GM18870 (cell line): Measurements from ENCODE around the gene TTC27.
A peak's percentile ranks its signal among the peaks of the same experiment; 100 is the strongest.

Source experiments
- ATAC-seq: cut with Tn5 transposase; IDR thresholded peaks from one replicate; pipeline ENCODE4 v1.9.1; 2021; ENCODE audit warnings: moderate library complexity; ENCODE audit not compliant: unreplicated experiment

Gene TTC27

DNA sequence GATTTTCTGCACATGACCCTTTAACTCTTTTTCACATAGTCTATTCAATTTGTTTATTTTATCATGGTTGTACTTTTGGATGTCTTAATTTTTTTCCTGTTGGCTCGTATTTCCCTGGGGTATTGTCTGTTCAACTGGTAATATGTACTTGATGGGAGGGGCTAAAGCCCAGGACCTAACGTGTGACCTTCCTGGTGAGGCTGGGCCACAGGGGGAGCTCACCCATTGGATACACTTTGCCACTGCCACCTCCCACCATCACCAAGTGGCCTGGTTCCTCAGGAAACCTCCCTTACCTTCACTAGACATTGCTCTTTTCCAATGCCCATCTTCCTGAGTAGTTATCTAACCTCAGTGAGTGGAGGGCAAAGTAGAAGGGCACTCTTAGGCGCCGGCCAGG, 175.0 kb downstream of the TTC27 start:
- no peak for ATAC-seq

DNA sequence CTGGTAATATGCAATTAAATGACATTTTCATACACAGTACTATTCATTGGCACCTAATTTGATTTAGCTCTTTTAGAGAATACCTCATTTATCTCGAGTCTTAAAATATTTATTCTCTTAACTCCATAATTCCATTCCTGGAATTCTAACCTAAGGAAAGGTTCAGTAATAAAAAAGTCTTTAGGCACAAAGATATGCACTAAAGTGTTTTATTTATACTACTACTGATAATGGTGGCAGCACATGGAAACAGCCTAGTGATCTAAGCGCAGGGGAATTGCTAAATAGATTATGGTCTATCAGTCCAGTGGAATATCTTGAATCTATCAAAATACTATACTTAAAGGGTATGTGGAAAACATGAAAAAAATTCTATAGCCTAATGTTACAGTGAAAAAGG, 176.4 kb downstream of the TTC27 start:
- ATAC-seq = no peak

DNA sequence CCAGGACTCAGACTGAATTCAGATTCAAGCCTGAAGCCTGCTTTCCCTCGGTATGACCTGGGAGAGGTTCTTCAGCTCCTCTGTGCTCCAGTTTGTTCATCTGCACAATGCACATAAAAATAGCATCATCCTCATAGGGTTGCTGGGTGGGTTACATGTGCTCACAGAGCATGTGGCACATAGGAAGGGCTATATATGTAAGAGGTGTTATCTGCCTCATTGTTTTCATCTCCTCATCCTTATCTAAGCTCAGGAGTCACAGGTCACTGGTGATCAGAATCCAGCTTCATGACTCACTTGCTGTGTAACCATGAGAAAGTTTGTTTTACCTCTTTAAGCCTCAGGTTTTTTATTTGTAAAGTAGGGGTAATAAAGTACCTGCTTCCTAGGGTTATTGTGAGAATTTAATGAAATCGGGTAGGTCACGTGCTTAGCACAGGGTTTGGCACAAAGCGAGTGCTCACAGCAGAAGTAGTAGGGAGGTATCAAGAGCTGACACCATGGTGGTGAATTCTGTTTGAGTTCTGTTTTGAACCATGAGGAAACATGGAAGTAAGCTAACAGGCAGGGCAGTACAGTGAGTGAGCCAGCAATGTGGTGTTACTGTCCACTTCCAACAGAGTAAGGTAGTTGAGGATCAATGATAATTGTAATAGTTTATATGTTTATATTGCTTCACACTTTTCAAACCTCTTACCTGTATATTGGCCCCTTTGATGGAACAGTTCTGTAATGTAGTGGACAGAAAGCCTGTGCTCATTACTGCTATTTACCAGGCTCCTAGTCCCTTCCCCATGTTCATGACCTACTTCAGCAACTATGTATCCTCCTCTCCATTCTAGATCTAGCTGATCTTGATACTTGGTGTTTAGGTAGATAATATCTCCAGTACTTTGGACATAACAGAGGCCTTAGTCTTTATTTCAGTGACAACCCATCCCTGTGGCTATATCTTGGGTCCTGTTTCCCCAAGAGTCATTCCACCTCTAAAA, 177.6 kb downstream of the TTC27 start:
- no peak for ATAC-seq

DNA sequence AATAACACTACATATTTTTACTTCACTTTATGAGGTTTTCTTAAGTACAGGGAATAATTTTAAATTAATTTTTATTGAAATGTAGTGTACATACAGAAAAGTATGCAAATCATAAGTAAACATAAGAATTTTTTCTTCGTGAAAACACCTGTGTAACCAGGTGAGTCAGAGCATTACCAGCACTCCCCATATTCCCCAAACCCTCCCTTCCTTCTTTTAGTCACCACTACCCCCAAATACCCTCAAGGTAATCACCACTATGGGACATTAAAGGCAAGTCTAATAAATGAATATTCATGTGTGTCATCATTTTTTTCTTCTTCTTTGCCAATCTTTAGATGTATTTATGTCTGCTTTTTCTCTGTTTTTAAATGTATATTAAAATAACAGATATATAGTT, 179.0 kb downstream of the TTC27 start:
- ATAC-seq = no peak

GRCh38 chr2:32807662-32808061, 179.8 kb downstream of the TTC27 start:
- ATAC-seq = no peak

DNA sequence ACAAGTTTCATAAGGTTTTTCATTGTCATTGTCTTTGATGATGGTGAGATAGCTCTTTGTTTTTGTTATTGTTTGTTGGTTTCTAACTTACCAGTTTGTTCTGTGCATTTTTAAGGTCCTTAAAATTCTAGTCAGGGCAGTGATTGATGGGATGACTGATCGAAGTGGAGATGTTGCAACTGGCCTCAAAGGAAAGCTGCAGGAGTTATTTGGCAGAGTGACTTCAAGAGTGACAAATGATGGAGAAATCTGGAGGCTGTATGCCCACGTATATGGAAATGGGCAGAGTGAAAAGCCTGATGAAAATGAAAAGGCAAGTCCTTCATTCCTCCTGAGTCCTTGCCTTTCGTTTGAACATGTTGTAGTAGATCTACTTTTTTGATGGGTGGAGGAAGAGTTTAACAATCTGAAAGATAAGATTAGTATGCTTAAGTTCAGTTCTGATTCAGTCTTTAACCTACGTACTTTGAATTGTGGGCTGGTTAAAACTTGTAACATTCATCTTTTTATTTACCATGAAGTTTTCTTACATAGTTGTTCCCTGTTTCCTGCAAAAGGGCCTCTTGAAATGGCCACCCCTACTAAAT, 183.2 kb downstream of the TTC27 start:
- no peak for ATAC-seq

GRCh38 chr2:32811696-32812095, 183.8 kb downstream of the TTC27 start:
- ATAC-seq = no peak

- ATAC-seq = no peak
Observed at GRCh38 chr2:32812316-32812715, 184.5 kb downstream of the TTC27 start.

- ATAC-seq = no peak
Observed at GRCh38 chr2:32820088-32820487, 192.2 kb downstream of the TTC27 start.

DNA sequence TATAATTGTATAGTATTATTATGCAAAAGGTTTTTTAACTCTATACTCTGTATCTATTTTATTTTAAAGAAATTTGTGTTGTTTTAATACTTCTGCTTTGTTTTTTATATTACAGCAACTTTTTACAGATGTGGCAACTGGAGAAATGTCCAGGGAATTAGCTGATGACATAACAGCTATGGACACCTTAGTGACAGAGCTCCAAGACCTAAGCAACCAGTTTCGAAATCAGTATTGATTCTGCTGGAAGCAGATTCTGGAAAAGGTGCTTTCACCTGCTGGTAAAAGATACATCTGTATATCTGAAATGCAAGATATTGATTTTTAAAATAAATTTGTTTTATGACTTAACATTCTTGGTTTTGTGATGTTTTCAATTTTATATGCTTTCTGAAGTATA, 192.9 kb downstream of the TTC27 start:
- no peak for ATAC-seq

DNA sequence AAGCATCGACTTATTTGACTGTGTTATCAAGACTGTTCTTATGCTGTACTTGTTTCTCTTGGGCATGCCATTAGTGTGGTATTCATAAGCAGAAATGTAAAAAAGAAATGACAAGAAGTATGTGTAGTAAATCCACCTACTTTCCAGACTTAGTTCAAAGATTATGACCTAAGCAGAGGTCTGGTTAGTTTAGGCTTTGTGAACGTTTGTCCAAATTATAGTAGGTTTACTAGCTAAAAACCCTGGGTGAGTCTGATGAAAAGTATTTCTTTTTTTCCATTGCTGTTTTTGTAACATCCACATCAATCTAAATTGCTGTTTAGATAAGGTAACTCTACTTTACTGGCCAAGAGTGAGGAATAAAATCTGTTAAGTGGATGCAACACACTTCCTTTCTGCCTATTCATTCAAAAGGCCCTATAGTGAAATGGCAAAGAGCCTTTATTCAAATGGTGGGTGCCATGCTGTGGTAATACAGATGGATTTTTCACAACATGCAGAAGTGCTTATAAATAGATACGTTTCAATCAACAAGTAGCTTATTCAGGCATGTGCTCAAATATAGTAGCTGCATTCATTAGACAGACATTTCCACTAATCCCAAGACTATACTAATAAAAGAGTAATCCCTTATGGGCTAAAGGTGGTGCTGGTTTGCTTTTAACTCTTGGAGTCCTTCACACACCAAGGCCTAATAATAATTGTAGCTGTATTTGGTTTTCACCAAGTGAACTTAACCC, 196.4 kb downstream of the TTC27 start:
- no peak for ATAC-seq

DNA sequence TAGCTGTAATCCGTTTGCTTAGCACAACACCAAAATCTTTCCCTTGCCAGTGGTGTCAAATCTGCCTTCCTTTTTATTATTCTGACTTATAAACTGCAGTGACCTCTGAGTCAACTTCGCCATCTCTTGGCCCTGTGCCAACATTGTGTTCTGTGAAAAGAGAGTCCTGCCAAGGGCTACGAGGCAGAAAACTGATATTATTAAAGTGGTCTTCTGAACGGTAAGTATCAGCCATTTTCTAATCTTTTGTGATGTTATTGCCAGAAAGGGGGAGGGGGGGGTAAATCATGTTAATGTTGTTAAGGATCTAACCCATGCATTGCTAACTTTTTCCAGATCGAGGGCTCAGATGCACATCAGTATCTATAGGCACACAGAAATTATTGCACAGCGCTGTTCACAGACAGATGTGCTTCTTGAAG, 197.5 kb downstream of the TTC27 start:
- no peak for ATAC-seq

- no peak for ATAC-seq
Observed at GRCh38 chr2:32830196-32830595, 202.3 kb downstream of the TTC27 start.

GRCh38 chr2:32832821-32833220, 205.0 kb downstream of the TTC27 start:
- no peak for ATAC-seq

DNA sequence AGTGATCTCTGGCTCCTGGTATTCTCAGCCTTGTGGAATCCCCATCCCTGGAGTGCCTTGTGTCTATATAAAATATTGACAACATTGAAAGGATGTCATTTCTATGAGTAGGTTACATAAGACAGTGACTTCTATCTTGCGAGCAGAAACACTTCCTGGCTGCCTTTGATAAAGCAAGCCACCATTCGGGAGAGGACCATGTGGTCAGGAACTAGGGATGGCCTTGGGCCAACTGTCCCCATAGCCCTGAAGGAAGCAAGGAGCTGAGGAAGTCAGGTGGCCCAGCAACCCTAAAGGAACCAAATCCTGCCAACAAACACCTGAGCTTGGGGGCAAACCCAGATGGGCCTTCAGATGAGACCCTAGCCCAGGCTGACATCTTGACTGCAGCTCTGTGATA, 205.9 kb downstream of the TTC27 start:
- no peak for ATAC-seq

DNA sequence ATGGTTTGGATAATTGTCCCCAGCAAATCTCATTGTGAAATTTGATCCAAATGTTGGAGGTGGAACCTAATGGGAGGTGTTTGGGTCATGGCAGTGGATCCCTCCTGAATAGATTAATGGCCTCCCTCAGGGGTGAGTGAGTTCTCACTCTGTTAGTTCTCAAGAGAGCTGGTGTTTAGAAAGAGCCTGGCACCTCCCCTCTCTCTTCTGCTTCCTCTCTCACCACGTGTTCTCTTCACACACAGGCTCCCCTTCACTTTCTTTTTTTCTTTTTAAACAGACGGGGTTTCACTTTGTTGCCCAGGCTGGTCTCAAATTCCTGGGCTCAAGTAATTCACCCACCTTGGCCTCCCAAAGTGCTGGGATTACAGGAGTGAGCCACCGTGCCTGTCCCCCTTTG, 207.3 kb downstream of the TTC27 start:
- ATAC-seq = no peak

DNA sequence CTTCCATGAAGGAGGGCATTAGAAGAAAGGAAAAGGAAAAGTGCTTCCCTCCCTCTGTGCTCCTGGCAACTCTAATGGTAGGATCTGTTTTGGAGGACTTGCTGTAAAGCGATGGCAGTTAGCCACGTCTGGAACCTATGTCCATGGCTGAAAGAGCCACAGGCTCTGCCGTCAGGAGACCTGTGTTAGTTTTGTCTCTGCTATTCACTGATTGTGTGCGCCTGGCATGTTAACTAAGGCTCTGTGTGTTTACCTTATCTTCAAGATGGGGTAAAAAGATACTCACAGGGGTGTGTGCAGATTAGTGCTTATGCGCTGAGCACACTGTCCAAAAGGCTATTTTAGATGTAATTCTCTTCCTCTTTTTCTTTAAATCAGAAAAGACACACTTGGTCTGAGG, 209.1 kb downstream of the TTC27 start:
- ATAC-seq = no peak

DNA sequence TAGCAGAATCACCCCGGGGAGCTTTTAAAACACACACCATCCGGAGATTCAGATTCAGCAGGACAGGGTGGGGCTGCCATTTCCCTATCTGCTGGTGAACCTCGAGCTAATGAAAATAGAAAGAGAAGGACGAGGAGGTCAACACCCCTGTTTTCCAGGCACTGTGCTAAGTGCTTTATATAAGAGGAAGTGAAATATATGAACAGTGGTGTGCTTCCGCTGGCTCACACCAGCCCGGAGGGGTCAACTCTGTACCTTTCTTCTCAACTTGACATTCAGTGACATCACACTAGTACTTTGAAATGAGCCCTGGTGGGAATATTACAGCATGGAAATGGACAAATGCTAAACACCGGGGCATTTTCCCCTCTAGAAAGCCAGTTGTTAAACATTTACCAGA, 210.6 kb downstream of the TTC27 start:
- ATAC-seq = peak; percentile 57

- ATAC-seq = no peak
Observed at GRCh38 chr2:32838949-32839348, 211.1 kb downstream of the TTC27 start.

DNA sequence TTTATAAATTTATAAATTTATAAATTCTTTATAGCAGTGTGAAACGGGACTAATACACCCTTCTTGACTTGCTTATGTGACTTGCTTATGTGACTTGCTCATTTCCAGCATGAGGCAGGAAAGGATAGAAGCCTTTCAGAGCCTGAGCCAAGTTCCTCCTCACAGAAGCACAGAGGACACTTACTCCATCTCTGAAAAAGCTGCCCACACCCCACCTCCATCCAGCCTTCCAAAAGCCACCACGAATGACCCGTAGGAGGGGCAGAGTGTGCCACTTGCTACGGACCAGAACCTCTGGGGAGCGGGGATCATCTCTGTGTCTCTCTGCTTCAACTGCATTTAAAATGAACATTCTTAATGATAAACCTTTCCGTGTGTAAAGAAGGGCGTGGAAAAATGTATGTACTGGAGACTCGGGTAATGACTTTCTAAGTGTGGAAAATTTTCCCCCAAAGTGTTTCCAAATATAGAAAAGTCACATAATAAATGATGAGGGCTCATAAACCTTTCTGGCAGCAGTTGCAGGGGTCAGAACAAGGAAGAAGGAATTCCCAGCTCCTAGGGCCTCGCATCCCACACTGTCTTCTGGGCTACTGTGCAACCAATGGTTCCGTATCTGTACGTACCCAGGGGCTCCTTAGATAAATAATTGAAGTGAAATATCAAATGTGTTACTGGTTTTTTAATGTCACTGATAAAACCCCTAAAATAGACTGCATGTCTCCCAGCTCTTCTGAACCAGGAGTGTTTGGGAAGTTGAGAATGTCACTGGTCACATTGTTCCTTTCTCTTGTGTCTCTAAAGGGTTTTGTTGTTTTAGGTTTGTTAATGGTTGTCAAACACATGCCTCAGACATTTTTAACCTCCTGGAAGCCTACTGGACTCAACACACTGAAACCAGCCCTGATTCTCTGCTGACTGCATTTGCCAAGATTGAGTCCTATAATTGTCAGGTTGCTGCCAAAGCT, 214.4 kb downstream of the TTC27 start:
- ATAC-seq = no peak

- no peak for ATAC-seq
Observed at GRCh38 chr2:32843699-32844098, 215.8 kb downstream of the TTC27 start.
